HCT116 (cell line): ENCODE results near the gene KPNA5. TPM values are rescaled to one million over a fixed set of nuclear protein-coding genes. Genes with fewer than 3 reads are reported as not detected.

ENCODE experiments used
- ATAC-seq: fragments of 200-7000 bp; cut with Tn5 transposase; 2 replicates; pipeline ENCODE4 v1.9.1; 2020; ENCODE audit warnings: mild to moderate bottlenecking, moderate library complexity
- BruUV-seq: library from RNA; stranded (reverse); fragments of 400-500 nt; replicated peaks from 2 replicates; lab custom pipeline; 2021; lab: Mats Ljungman, UMichigan
- CTCF ChIA-PET: fragments of 300-600 bp; sonication (Branson Sonifier 250); formaldehyde crosslinking; loops from one replicate; lab custom pipeline; 2021; ENCODE audit warnings: antibody characterized with exemption; lab: Charles Lee
- POLR2A ChIA-PET: fragments of 300-600, 350-600 bp; sonication (Branson Sonifier 250); formaldehyde crosslinking; loops from one replicate; lab custom pipeline; 2021; ENCODE audit warnings: antibody characterized with exemption; lab: Charles Lee
- RAD21 ChIA-PET, 2 experiments: fragments of 300-600 bp; sonication (Branson Sonifier 250); formaldehyde crosslinking; loops; one replicate each; lab custom pipeline; 2023; ENCODE audit warnings: low total read pairs in 2 of 2; ENCODE audit not compliant: uncharacterized antibody in 2 of 2, unreplicated experiment in 2 of 2, low non-redundant PET in 1 of 2; lab: Charles Lee
- DNase-seq: peaks from one replicate; pipeline ENCODE4 v3.0.0-alpha.2; 2010; ENCODE audit warnings: low read depth, low spot score
- H2AFZ ChIP-seq: fragments of 200-600 bp; shearing (Covaris generic), sonication (generic); 2 replicates; pipeline ENCODE4 v1.6.1; 2017; ENCODE audit warnings: low read depth, mixed run types, mixed read lengths, antibody characterized with exemption, low read length; ENCODE audit not compliant: poor library complexity, severe bottlenecking
- H3K27ac ChIP-seq: 2 replicates; pipeline ENCODE4 v1.5.1; 2012; ENCODE audit warnings: low read depth, low read length
- H3K27me3 ChIP-seq: fragments of 200-600 bp; sonication (generic); 2 replicates; pipeline ENCODE4 v1.6.1; 2016; ENCODE audit warnings: mixed run types, low read length, mixed read lengths; ENCODE audit not compliant: insufficient read depth
- H3K36me3 ChIP-seq, 2 experiments: fragments of 200-500 bp in 1 of 2; fragments of 200-600 bp in 1 of 2; sonication (Bioruptor generic) in 1 of 2; sonication (generic) in 1 of 2; 2 replicates each; pipeline versions ENCODE4 v1.5.1 to v1.6.1; 2014 to 2016; ENCODE audit warnings: low read length in 2 of 2, inconsistent platforms in 1 of 2, mixed read lengths in 1 of 2, mixed run types in 1 of 2; ENCODE audit not compliant: insufficient read depth in 2 of 2, control insufficient read depth in 1 of 2
- H3K4me1 ChIP-seq, 2 experiments: fragments of 200-600 bp in 1 of 2; sonication (generic) in 1 of 2; 2 replicates each; pipeline versions ENCODE4 v1.5.1 to v1.6.1; 2012 to 2017; ENCODE audit warnings: low read length in 2 of 2, inconsistent platforms in 1 of 2, mild to moderate bottlenecking in 1 of 2, mixed read lengths in 1 of 2, mixed run types in 1 of 2, moderate library complexity in 1 of 2; ENCODE audit not compliant: insufficient read depth in 2 of 2, control insufficient read depth in 1 of 2
- H3K4me2 ChIP-seq: fragments of 200-600 bp; sonication (generic); 2 replicates; pipeline ENCODE4 v1.6.1; 2017; ENCODE audit warnings: mixed run types, low read length, mixed read lengths
- H3K4me3 ChIP-seq, 2 experiments: fragments of 200-600 bp in 1 of 2; sonication (generic) in 1 of 2; replicated peaks in 1 of 2; 2 replicates each; pipeline ENCODE4 v1.5.1; 2011 to 2016; ENCODE audit warnings: low read length in 2 of 2, control low read depth in 1 of 2, low read depth in 1 of 2, mild to moderate bottlenecking in 1 of 2, mixed read lengths in 1 of 2, mixed run types in 1 of 2
- H3K79me2 ChIP-seq: fragments of 200-600 bp; sonication (generic); 2 replicates; pipeline ENCODE4 v1.6.1; 2017; ENCODE audit warnings: mild to moderate bottlenecking, mixed run types, low read length, moderate library complexity, mixed read lengths; ENCODE audit not compliant: insufficient read depth
- H3K9ac ChIP-seq: fragments of 200-600 bp; sonication (generic); 2 replicates; pipeline ENCODE4 v1.6.1; 2016; ENCODE audit warnings: low read length, mixed read lengths
- H3K9me2 ChIP-seq: fragments of 200-600 bp; sonication (generic), shearing (Covaris generic); 2 replicates; pipeline ENCODE4 v1.6.1; 2017; ENCODE audit warnings: mixed run types, mild to moderate bottlenecking, moderate library complexity; ENCODE audit not compliant: insufficient read depth
- H3K9me3 ChIP-seq, 2 experiments: fragments of 200-500 bp in 1 of 2; fragments of 200-600 bp in 1 of 2; sonication (Bioruptor generic) in 1 of 2; sonication (generic) in 1 of 2; 2 replicates each; pipeline ENCODE4 v1.6.1; 2014 to 2017; ENCODE audit warnings: low read length in 2 of 2, mixed read lengths in 2 of 2, inconsistent platforms in 1 of 2, low read depth in 1 of 2, mild to moderate bottlenecking in 1 of 2, mixed run types in 1 of 2, moderate library complexity in 1 of 2; ENCODE audit not compliant: control insufficient read depth in 1 of 2, insufficient read depth in 1 of 2
- H4K20me1 ChIP-seq: fragments of 200-600 bp; sonication (generic), shearing (Covaris generic); 2 replicates; pipeline ENCODE4 v1.6.1; 2017; ENCODE audit warnings: mixed run types, mild to moderate bottlenecking, moderate library complexity; ENCODE audit not compliant: insufficient read depth
- CBX3 ChIP-seq: IDR thresholded peaks from 2 replicates; pipeline ENCODE4 v1.6.1; 2012; ENCODE audit warnings: low read depth
- CEBPB ChIP-seq: IDR thresholded peaks from 2 replicates; pipeline ENCODE4 v1.6.1; 2012; ENCODE audit warnings: low read depth
- EGR1 ChIP-seq: IDR thresholded peaks from 2 replicates; pipeline ENCODE4 v1.6.1; 2012; ENCODE audit warnings: low read depth
- ELF1 ChIP-seq: IDR thresholded peaks from 2 replicates; pipeline ENCODE4 v1.6.1; 2012; ENCODE audit warnings: low read depth, borderline replicate concordance
- EZH2phosphoT487 ChIP-seq: fragments of 200-600 bp; IDR thresholded peaks from 2 replicates; pipeline ENCODE4 v1.6.1; 2018; ENCODE audit warnings: antibody characterized with exemption, borderline replicate concordance
- FOSL1 ChIP-seq: IDR thresholded peaks from 2 replicates; pipeline ENCODE4 v1.6.1; 2012; ENCODE audit warnings: low read depth
- JUND ChIP-seq: IDR thresholded peaks from 2 replicates; pipeline ENCODE4 v1.6.1; 2012
- POLR2A ChIP-seq: IDR thresholded peaks from 2 replicates; pipeline ENCODE4 v1.7.0; 2011; ENCODE audit warnings: borderline replicate concordance; ENCODE audit not compliant: insufficient read depth, insufficient read length; ENCODE audit errors: extremely low read depth
- POLR2AphosphoS5 ChIP-seq: IDR thresholded peaks from 2 replicates; pipeline ENCODE4 v1.6.1; 2011; ENCODE audit warnings: mild to moderate bottlenecking, low read depth, low read length, moderate library complexity
- SIN3A ChIP-seq: IDR thresholded peaks from 2 replicates; pipeline ENCODE4 v1.6.1; 2012; ENCODE audit warnings: low read depth
- SP1 ChIP-seq: IDR thresholded peaks from 2 replicates; pipeline ENCODE4 v1.6.1; 2012; ENCODE audit warnings: low read depth
- SRF ChIP-seq: IDR thresholded peaks from 2 replicates; pipeline ENCODE4 v1.6.1; 2012; ENCODE audit warnings: low read depth
- TCF7L2 ChIP-seq: IDR thresholded peaks from 2 replicates; pipeline ENCODE4 v1.7.0; 2011; ENCODE audit warnings: borderline replicate concordance, inconsistent platforms; ENCODE audit not compliant: insufficient read depth, insufficient read length; ENCODE audit errors: extremely low read depth
- YY1 ChIP-seq: IDR thresholded peaks from 2 replicates; pipeline ENCODE4 v1.6.1; 2011; ENCODE audit warnings: low read length, low read depth, moderate library complexity, mild to moderate bottlenecking; ENCODE audit not compliant: insufficient replicate concordance; ENCODE audit errors: extremely low read depth
- ZFX ChIP-seq: fragments of 450-650 bp; IDR thresholded peaks from 2 replicates; pipeline ENCODE4 v1.6.1; 2017
- ZNF274 ChIP-seq: fragments of 200-500 bp; sonication (Bioruptor generic); IDR thresholded peaks from 2 replicates; pipeline ENCODE4 v1.6.1; 2014; ENCODE audit warnings: mild to moderate bottlenecking, low read depth, low read length, inconsistent platforms
- intact Hi-C: fragments of 100-400 bp; cut with micrococcal nuclease; formaldehyde crosslinking; loops from 2 replicates; pipeline ENCODE4 v1.10.0; 2022
- total RNA-seq: library from RNA; stranded (reverse); gene quantifications from one replicate; pipeline ENCODE4 v1.2.1, GENCODE V29; 2021; ENCODE audit not compliant: unreplicated experiment
- TF ChIP-seq, protein P1 (sequence below): IDR thresholded peaks from 2 replicates; pipeline ENCODE4 v1.6.1; 2011; ENCODE audit warnings: mild to moderate bottlenecking, low read length, moderate library complexity; ENCODE audit not compliant: insufficient replicate concordance; ENCODE audit errors: extremely low read depth
- TF ChIP-seq, protein P2 (sequence below): IDR thresholded peaks from 2 replicates; pipeline ENCODE4 v1.6.1; 2012
- TF ChIP-seq, protein P3 (sequence below): IDR thresholded peaks from 2 replicates; pipeline ENCODE4 v1.6.1; 2012; ENCODE audit warnings: low read depth
- TF ChIP-seq, protein P4 (sequence below), 3 experiments: fragments of 200-600 bp in 1 of 3; sonication (generic) in 1 of 3; IDR thresholded peaks in 2 of 3; conservative IDR thresholded peaks in 1 of 3; 2 replicates each; pipeline ENCODE4 v1.5.1; 2012 to 2017; ENCODE audit warnings: low read depth in 2 of 3, low read length in 2 of 3, antibody characterized with exemption in 1 of 3, borderline replicate concordance in 1 of 3, control low read depth in 1 of 3, mild to moderate bottlenecking in 1 of 3, mixed read lengths in 1 of 3, mixed run types in 1 of 3, moderate library complexity in 1 of 3; ENCODE audit not compliant: insufficient read depth in 1 of 3

The KPNA5 gene
- total RNA-seq, 1 experiment from 2014 or later, result 9.8 TPM

DNA sequence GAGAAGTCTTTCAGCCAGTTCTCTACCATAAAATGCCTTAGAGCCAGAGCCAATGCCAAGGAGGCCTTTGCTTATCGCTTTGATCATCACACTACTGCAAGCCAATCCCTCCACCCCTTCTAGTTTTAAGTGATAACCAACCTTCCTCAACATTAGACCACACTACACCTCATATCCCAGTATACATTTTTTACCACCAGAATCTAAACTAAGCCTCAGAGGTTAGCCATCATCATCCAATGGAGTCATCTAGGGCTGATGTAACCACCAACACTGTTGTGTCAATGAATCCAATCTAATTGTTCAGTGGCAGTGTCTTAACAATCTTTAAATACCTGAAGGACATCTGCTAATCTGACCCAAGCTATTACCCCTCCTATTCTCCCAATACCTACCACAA, 18.8 kb upstream of the KPNA5 start:
- Histone ChIP-seq H3K9me2 (no peaks in the 10 kb centered on the region), H3K27ac (no peak overlapping the region), H3K4me3 (no peak overlapping the region), H3K27me3 (no peaks in the 10 kb centered on the region), H3K36me3 (peaks cover 2 to 4% of the 10 kb centered on the region in 2 experiments; a peak in 2 of 4 replicates), H2AFZ (no peak overlapping the region), H3K9ac (no peak overlapping the region), H3K4me2 (no peak overlapping the region), H3K79me2 (peaks cover 88% of the 10 kb centered on the region), H3K9me3 (no peaks in the 10 kb centered on the region), H4K20me1 (no peaks in the 10 kb centered on the region), H3K4me1 (no peaks in the 10 kb centered on the region)
- DNase-seq, result no peak
- ATAC-seq, result no peak
- ChIA-PET POLR2A (no interaction called here), CTCF (no interaction called here), RAD21 (no interaction called here)
- intact Hi-C loops, result no loop called here
- TF ChIP-seq SRF (no peak), JUND (no peak), ZNF274 (no peak), EZH2phosphoT487 (no peak), TCF7L2 (no peak), POLR2AphosphoS5 (no peak), SP1 (no peak), YY1 (no peak), CBX3 (no peak), FOSL1 (no peak), ZFX (no peak), SIN3A (no peak), POLR2A (no peak), EGR1 (no peak), CEBPB (no peak), ELF1 (no peak)
- TF ChIP-seq, protein P1, sequence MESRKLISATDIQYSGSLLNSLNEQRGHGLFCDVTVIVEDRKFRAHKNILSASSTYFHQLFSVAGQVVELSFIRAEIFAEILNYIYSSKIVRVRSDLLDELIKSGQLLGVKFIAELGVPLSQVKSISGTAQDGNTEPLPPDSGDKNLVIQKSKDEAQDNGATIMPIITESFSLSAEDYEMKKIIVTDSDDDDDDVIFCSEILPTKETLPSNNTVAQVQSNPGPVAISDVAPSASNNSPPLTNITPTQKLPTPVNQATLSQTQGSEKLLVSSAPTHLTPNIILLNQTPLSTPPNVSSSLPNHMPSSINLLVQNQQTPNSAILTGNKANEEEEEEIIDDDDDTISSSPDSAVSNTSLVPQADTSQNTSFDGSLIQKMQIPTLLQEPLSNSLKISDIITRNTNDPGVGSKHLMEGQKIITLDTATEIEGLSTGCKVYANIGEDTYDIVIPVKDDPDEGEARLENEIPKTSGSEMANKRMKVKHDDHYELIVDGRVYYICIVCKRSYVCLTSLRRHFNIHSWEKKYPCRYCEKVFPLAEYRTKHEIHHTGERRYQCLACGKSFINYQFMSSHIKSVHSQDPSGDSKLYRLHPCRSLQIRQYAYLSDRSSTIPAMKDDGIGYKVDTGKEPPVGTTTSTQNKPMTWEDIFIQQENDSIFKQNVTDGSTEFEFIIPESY, result no peak
- TF ChIP-seq, protein P2, sequence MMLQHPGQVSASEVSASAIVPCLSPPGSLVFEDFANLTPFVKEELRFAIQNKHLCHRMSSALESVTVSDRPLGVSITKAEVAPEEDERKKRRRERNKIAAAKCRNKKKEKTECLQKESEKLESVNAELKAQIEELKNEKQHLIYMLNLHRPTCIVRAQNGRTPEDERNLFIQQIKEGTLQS, result no peak
- TF ChIP-seq, protein P3, sequence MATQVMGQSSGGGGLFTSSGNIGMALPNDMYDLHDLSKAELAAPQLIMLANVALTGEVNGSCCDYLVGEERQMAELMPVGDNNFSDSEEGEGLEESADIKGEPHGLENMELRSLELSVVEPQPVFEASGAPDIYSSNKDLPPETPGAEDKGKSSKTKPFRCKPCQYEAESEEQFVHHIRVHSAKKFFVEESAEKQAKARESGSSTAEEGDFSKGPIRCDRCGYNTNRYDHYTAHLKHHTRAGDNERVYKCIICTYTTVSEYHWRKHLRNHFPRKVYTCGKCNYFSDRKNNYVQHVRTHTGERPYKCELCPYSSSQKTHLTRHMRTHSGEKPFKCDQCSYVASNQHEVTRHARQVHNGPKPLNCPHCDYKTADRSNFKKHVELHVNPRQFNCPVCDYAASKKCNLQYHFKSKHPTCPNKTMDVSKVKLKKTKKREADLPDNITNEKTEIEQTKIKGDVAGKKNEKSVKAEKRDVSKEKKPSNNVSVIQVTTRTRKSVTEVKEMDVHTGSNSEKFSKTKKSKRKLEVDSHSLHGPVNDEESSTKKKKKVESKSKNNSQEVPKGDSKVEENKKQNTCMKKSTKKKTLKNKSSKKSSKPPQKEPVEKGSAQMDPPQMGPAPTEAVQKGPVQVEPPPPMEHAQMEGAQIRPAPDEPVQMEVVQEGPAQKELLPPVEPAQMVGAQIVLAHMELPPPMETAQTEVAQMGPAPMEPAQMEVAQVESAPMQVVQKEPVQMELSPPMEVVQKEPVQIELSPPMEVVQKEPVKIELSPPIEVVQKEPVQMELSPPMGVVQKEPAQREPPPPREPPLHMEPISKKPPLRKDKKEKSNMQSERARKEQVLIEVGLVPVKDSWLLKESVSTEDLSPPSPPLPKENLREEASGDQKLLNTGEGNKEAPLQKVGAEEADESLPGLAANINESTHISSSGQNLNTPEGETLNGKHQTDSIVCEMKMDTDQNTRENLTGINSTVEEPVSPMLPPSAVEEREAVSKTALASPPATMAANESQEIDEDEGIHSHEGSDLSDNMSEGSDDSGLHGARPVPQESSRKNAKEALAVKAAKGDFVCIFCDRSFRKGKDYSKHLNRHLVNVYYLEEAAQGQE, result no peak
- TF ChIP-seq, protein P4, sequence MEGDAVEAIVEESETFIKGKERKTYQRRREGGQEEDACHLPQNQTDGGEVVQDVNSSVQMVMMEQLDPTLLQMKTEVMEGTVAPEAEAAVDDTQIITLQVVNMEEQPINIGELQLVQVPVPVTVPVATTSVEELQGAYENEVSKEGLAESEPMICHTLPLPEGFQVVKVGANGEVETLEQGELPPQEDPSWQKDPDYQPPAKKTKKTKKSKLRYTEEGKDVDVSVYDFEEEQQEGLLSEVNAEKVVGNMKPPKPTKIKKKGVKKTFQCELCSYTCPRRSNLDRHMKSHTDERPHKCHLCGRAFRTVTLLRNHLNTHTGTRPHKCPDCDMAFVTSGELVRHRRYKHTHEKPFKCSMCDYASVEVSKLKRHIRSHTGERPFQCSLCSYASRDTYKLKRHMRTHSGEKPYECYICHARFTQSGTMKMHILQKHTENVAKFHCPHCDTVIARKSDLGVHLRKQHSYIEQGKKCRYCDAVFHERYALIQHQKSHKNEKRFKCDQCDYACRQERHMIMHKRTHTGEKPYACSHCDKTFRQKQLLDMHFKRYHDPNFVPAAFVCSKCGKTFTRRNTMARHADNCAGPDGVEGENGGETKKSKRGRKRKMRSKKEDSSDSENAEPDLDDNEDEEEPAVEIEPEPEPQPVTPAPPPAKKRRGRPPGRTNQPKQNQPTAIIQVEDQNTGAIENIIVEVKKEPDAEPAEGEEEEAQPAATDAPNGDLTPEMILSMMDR (IDR thresholded peaks at IDR 0.05 in 2 of 3, conservative IDR thresholded peaks at IDR 0.05 in 1 of 3; ENCODE audit: borderline replicate concordance in 1 of 3, insufficient read depth in 1 of 3, low read depth in 2 of 3, low read length in 2 of 3), result no peak
- TF ChIP-seq, all 23 proteins: peak for 0
- no TSS peak for BruUV-seq
